NCI-H345 treated with DMSO at 0.1 percent for 48 hours (cell line): ENCODE data around the gene DLX2.
A peak's percentile ranks its signal among the peaks of the same experiment; 100 is the strongest.
"Not testable (repeated sequence)": the region's sequence is repeated elsewhere in the genome, so short reads cannot be mapped to it uniquely, and the experiment has no call there.

Experiments
- DNase-seq: peaks from one replicate; lab custom pipeline; 2025; ENCODE audit not compliant: unreplicated experiment; lab: John Stamatoyannopoulos, UW

The DLX2 gene

DNA sequence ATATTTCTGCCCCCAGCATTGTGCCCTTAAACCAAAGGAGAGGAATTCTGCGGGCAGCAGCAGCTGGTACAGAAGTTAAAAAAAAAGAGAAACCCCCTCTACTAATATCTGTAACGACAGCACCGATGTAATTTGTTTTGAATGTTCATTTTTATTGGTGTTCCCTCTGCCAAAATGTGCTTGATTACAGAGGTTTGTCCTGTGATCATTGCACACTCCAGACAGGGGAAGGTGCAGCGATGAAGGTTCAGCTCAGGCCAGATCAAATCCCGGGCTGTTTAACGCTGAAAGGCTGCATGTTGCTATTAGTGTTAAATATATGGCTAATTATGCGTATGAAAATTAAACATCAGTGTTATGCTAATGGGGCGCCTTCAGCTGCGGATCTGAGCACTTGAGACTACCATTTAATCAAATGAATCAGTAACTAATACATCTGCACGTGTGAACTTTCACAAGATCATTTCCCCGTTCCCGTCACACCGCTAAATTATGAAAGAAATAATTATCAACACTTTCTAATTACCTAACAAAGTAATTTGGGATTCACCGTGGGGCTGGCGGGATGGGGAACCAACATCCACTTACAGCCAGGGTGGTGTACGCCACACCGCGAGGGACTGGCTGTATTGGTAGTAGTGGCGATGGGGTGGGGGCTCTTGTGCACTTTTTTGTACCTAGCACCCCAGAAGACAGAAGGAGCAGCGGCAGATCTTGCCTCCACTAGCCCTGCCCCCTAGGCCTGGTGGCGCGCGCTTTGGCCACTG lies 18.9 kb downstream of the DLX2 start:
- DNase-seq: no peak

- DNase-seq: no peak
Measured at GRCh38 chr2:172082944-172083627, 19.6 kb downstream of the DLX2 start.

DNA sequence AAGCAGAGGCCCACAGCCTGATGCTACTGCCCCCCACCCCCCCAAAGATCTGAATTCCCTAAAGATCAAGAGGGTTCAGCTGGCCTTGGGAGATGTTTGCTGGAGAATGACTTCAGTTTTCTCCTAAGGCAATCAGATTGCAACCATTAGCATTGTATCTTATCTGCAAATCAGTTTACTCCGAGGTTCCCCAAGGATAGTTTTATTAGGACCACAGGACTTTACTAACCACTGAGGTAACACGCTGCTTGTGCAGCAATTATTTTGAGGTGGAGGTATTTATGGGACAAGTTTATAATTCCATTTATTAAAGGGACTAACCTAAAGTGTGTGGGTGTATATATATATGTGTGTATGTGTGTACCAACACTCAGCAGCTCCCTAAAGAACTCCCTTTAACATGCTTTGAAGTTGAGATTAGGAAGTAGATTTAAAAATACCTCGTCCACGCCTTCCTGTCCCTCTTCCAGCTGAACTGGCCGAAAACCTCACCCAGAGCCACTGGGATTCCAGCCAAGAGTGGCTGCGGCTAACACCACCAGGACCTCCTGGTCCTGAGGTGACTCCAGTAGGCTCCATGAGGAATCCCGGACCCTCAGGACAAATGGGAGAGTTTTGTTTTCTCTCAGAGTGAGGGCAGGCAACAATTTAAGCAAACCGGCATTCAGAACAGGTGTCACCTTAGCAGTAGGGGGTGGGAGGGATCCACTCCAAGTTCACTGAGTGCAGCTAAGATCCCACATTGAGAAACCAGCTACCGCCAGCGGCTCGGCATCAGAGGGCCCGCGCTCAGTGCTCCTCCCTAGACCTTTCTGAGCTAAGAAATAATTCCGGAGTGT lies 20.4 kb downstream of the DLX2 start:
- no peak for DNase-seq

DNA sequence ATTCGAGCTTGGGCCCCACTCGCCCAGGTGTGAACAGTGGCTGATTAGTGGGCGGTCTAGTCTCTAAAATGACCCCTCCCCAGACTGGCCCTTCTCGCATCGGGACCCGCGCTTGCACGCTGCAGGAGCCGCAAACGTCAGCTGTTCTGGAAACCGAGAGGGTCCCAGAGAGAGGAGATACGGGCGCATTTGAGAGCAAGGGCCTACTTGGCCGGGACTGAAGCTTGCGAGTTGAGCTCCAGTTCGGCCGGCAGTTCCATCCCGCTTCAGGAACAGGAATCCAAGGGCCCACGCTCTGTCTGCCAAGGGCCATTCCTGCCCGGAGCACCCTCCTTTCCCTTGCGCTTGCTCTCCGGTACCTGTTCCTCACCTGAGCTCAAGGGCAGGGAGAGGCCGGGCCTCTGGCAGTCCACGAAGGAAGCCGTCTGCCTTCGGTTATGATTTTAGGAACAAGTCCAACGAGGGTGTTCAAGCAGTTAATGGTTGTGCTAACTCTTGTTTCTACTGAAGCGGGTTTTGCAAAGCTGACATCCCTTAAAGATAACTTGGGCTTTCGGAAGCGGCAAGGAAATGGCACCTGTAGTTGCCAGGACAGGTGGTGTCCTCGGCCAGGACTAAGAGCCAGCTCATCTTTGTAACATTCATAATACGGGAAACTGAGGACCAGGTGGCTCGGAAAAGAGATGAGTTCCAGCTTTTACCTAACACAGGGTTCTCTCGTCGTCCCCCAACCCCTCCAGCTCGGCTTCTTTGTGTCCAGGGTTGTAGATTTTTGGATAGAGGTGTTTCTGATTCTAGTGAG lies 21.3 kb downstream of the DLX2 start:
- no peak for DNase-seq

- no peak for DNase-seq
Measured at GRCh38 chr2:172080641-172081220, 22.0 kb downstream of the DLX2 start.

GRCh38 chr2:172079838-172080640 lies 22.7 kb downstream of the DLX2 start:
- DNase-seq: no peak

DNA sequence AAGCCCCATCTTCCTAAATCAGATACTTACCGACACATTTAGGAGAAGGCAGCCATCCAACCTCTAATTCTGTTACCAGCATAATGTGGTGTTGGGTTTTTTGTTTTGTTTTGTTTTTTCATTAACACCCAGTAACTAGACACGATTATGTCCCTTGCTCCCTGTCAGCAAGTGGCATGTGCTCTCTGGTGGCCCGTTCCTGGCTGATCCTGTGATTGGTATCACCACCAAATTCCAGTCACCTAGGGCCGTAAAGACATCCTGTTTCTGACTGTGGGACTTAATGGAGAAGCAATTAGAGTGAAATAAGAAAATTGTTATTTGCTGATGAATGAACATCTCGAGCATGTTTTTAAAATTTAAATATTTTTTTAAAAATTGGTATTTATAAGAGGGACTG lies 23.3 kb downstream of the DLX2 start:
- no peak for DNase-seq

DNA sequence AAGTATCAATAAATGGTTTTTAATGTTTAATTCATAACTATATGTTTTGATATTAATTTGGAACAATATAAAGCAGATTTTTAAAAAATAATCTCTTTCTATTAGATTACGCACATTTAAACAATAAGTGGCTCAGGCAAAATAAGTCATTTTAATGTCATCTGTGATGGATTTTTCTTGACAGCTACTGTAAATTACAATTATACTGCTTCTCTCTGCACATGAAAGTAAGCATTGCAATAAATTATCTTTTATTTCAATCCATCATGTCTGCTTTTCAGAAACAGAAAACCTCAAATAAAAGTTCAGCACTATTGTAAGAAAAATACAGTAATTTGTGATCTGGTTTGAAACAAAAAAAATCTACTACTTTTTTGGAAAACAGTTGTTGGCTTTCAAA lies 28.4 kb downstream of the DLX2 start:
- no peak for DNase-seq

DNA sequence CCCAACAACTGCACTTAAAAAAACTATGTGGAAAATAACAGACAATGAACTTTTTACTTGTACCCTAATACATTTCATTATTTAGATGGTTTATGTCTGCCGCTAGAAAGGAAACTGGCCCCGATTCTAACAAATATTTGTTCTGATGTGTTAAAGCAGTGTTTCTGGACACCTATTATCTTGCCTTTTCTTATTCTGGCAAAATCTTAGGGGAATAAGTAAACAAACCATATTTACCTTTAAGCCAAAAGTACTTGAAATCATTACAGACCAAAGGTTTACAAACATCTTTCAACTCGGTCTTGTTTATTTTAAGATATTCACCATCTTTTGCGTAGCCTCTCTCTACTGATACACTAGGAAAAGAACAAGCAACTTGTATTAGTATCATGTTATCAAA lies 29.2 kb downstream of the DLX2 start:
- DNase-seq: no peak

GRCh38 chr2:172072706-172073105 lies 30.0 kb downstream of the DLX2 start:
- no peak for DNase-seq

DNA sequence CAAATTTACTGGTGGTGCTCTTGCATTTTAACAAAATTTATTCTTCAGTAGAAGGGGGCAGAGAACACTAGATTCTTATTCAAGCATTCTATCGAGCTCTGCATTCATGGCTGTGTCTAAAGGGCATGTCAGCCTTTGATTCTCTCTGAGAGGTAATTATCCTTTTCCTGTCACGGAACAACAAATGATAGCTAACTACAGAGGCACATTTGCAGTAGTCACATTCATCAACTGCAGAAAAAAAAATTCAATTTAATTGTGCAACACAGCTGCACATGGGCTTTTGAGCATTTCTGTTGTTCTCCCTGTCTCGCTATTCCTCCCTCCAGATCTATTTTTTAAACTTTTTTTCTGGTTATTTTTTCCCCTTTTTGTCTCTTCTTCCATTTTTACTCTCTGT lies 30.4 kb downstream of the DLX2 start:
- peak; percentile 49 for DNase-seq

DNA sequence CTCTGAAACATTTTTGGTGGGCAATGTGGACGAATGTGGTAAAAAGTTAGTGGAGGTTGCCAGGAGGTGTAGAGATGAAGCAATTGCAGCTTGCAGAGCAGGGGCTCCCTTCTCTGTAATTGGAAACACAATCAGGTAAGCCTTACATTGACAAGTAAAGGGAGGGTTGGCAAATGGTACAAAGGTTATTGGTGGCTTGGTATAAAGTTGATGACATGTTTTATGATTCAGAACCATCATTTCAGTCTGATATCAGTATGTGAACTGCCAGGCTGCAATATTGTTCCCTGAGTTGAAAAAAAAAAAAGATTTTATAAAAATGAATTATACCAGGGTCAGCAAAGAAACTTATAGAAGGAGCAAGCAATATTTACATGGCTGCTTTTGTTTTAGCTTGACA lies 31.8 kb downstream of the DLX2 start:
- DNase-seq: no peak

GRCh38 chr2:172067905-172068304 lies 34.8 kb downstream of the DLX2 start:
- DNase-seq: not testable (repeated sequence)

- no peak for DNase-seq
Measured at GRCh38 chr2:172066394-172066886, 36.3 kb downstream of the DLX2 start.

GRCh38 chr2:172065111-172065510 lies 37.6 kb downstream of the DLX2 start:
- DNase-seq: no peak

DNA sequence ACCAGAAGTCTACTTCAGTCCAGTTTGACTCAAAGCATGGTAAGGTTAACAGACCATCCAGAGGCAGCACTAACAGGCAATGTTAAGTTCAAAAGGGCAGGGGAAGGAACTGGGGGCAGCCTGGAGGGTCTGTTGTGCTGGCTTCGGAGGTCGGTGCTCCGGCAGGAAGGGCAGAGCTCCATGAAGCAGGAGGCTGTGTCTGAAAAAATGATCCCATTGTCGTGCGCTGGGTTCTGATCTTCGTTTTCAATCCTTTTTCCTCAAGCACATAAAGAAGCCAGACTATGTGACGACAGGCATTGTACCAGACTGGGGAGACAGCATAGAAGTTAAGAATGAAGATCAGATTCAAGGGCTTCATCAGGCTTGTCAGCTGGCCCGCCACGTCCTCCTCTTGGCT lies 39.3 kb downstream of the DLX2 start:
- DNase-seq: no peak

DNA sequence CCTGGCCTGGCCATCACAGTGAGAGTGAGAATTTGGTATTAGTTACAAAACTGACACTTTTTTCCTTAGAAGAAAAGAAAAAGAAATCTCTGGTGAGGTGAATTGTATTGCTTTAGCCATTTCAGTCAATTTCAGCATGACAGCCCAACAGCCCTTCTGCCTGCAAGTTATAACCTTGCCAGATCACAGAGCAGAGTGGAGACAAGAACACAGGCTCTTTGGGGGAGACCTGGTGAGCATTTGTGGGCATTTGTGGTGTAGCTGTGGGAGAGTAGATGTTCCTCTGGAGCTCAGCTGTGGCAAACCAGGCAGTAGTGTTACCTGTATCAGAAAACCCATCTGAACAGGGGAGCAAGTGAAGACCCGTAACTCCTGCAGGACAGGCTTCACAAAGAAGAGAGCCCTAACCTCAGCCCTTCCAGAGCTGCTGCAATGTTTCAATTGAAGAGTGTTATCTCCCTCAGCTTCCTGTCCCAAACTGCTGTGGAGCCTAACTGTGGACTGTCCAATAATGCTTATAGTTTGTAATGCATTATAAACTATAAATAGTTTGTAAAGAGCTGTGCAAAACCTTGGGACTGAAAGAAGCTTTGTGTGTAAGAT lies 40.2 kb downstream of the DLX2 start:
- DNase-seq: no peak

- not testable (repeated sequence) for DNase-seq
Measured at GRCh38 chr2:172060118-172060517, 42.6 kb downstream of the DLX2 start.

DNA sequence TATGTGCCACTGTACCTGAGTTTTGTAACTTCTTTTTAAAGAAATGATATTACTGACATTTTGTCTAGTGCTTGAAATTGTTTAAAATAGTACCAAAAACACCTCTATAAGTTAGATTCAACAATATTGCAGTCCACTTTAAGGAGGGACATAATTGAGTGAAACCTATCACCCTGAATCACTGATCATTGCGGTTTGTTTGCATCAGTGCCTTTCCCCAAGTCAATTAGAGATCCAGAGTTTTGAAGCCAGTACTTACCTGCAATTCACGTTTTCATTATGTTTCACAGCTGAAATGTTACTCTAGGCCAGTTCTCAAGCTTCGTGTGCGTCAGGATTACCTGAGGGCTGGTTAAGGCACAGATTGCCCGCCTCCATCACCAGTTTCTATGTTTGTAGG lies 44.0 kb downstream of the DLX2 start:
- DNase-seq: no peak
